ENCODE data around the gene TMEM59L. TPM values are rescaled to one million over a fixed set of nuclear protein-coding genes. Genes with fewer than 3 reads are reported as not detected.

Gene TMEM59L
- total and polyA plus RNA-seq, 2 of the 4 experiments (the other 2 are of a cell fraction), result under 0.01 to 5.9 TPM

DNA sequence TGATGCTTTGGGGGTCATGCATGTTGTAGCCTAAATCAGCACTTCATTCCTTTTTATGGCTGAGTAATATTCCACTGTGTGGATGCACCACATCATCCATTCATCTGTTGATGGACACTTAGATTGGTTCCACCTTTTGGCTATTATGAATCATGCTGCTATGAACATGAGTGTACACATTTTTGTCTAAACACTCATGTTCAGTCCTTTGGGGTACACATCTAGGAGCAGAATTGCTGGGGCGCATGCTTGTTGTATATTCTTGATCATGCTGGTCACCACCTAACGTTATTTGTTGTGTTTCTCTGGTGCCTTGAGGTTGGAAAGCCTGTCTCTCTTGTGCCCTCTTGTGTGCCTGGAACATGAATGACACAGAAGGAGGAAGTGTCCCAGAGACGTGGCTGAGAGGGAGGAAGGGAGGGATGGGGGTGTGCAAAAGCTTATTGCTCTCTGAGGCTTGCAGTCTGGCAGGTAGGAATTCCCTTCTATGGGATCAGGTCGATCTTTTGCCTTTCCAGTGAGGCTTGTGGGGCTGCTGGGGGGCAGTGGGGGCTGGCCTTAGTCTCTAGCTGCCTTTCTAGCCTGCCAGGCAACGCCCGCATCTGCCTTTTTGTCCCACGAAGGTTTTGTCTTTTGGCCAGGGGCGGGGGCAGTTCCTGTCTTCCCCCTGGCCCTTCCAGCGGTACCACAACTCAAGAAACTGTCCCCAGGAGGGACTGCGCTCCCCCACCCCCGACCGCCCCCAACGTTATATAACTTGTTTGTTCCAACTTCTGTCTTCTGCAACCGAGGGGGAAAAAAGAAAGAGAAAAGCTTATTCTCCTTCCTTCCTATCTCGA lies 31.7 kb downstream of the TMEM59L start:
- Histone ChIP-seq H2BK20ac (ENCODE audit: low read depth, low read length) (no peak overlapping the region), H3K79me1 (ENCODE audit: low read depth in 1 of 2, low read length in 2 of 2) (peaks cover 14 to 65% of the 10 kb centered on the region in 2 experiments), H3K27me3 (ENCODE audit: control insufficient read depth, insufficient read depth, low read length) (no peaks in the 10 kb centered on the region), H4K20me1 (ENCODE audit: insufficient read depth, low read length) (peaks cover 23% of the 10 kb centered on the region), H2BK5ac (ENCODE audit: low read depth, low read length, poor library complexity, severe bottlenecking) (no peak overlapping the region), H4K91ac (ENCODE audit: insufficient read depth, low read depth, low read length) (no peak overlapping the region), H3K9me1 (ENCODE audit: insufficient read depth, low read length) (peaks cover 14% of the 10 kb centered on the region), H3K23ac (ENCODE audit: low read depth, low read length) (no peak overlapping the region), H3K4me2 (ENCODE audit: low read depth, low read length) (no peak overlapping the region), H3K56ac (ENCODE audit: extremely low read depth, insufficient read depth, low read length) (no peak overlapping the region), H2BK120ac (ENCODE audit: low read depth, low read length) (no peak overlapping the region), H2BK15ac (ENCODE audit: low read depth, low read length) (no peak overlapping the region), H4K8ac (ENCODE audit: low read depth in 2 of 2, low read length in 2 of 2) (no peak overlapping the region), H3K4me3 (ENCODE audit: insufficient read depth, low read depth, low read length) (no peak overlapping the region), H3K9me3 (ENCODE audit: control insufficient read depth, insufficient read depth, low read length) (no peaks in the 10 kb centered on the region; the same call in 1 of the 2 replicates), H3K36me3 (ENCODE audit: control insufficient read depth, insufficient read depth, low read length) (no peaks in the 10 kb centered on the region), H3K18ac (ENCODE audit: low read depth, low read length) (no peak overlapping the region), H2AK5ac (ENCODE audit: low read depth, low read length) (no peak overlapping the region), H2AFZ (replicated peaks; ENCODE audit: low read length, poor library complexity) (peak overlapping the region; percentile 43), H3K4me1 (ENCODE audit: control insufficient read depth, insufficient read depth, low read length) (peaks cover 13% of the 10 kb centered on the region), H4K5ac (ENCODE audit: low read depth, low read length) (no peak overlapping the region), H3K9ac (ENCODE audit: low read depth, low read length) (no peak overlapping the region), H3K14ac (replicated peaks; ENCODE audit: low read depth, low read length) (no peak overlapping the region), H3K27ac (ENCODE audit: insufficient read depth, low read length) (no peak overlapping the region), H3K4ac (ENCODE audit: low read depth, low read length) (0 out of 2 replicates have a peak overlapping the region, but pooled peaks have one; percentile 33), H2AK9ac (replicated peaks; ENCODE audit: low read depth, low read length, poor library complexity) (peak overlapping the region; percentile 48)
- DNase-seq (no peak), ATAC-seq (ENCODE audit: low read depth) (no peak)
- in situ Hi-C loops (cut with MboI; ENCODE audit: low sequenced_read_pairs) (no loop called here), intact Hi-C loops (cut with micrococcal nuclease) (no loop called here), dilution Hi-C loops (cut with HindIII; ENCODE audit: low sequenced_read_pairs, unreplicated experiment) (no loop called here)
- no peak for TF ChIP-seq MAZ (IDR thresholded peaks at IDR 0.05; ENCODE audit: borderline replicate concordance, low read depth, low read length)
- TF ChIP-seq NFE2L2 (IDR thresholded peaks at IDR 0.05; ENCODE audit: low read depth, low read length), result no peak
- TF ChIP-seq SMC3 (IDR thresholded peaks at IDR 0.05; ENCODE audit: low read depth, low read length), result no peak
- TF ChIP-seq CHD1 (IDR thresholded peaks at IDR 0.05; ENCODE audit: low read depth, low read length), result no peak
- TF ChIP-seq, protein P1, sequence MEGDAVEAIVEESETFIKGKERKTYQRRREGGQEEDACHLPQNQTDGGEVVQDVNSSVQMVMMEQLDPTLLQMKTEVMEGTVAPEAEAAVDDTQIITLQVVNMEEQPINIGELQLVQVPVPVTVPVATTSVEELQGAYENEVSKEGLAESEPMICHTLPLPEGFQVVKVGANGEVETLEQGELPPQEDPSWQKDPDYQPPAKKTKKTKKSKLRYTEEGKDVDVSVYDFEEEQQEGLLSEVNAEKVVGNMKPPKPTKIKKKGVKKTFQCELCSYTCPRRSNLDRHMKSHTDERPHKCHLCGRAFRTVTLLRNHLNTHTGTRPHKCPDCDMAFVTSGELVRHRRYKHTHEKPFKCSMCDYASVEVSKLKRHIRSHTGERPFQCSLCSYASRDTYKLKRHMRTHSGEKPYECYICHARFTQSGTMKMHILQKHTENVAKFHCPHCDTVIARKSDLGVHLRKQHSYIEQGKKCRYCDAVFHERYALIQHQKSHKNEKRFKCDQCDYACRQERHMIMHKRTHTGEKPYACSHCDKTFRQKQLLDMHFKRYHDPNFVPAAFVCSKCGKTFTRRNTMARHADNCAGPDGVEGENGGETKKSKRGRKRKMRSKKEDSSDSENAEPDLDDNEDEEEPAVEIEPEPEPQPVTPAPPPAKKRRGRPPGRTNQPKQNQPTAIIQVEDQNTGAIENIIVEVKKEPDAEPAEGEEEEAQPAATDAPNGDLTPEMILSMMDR (conservative IDR thresholded peaks at IDR 0.05; ENCODE audit: low read depth, low read length), result no peak
- no peak for TF ChIP-seq MXI1 (IDR thresholded peaks at IDR 0.05; ENCODE audit: borderline replicate concordance, low read depth, low read length)
- no peak for TF ChIP-seq BHLHE40 (IDR thresholded peaks at IDR 0.05; ENCODE audit: low read depth, low read length)
- TF ChIP-seq POLR2A (IDR thresholded peaks at IDR 0.05; ENCODE audit: low read depth, low read length), result no peak
- no TSS peak for BruUV-seq (replicated peaks)
- WGBS, 2 experiments (ENCODE audit: extremely low coverage in 2 of 2, insufficient read length in 1 of 2), result 81% methylated on average over 7 of the region's 15 CpGs; no CpG with 5 or more reads in 1 of the 2 experiments
- CTCF ChIA-PET, result no interaction called here
- POLR2A ChIA-PET (ENCODE audit: unreplicated experiment), result no interaction called here

Data from IMR-90 (cell line).